ENCODE data around the gene BCL11B. TPM values are rescaled to one million over a fixed set of nuclear protein-coding genes. Genes with fewer than 3 reads are reported as not detected.

Gene BCL11B
- total and polyA plus RNA-seq, 4 donors = 0.20 to 2.3 (median 0.66) TPM

GRCh38 chr14:99171396-99171795, 100.6 kb downstream of the BCL11B start:
- peaks cover 0 to 4% (median 0%) of the 10 kb centered on the region in 4 donors for H3K9me3 ChIP-seq (ENCODE audit: control insufficient read depth in 4 of 4, insufficient read depth in 3 of 4, low read length in 3 of 4)
- ATAC-seq (ENCODE audit: insufficient read depth, low FRiP score) (no peak), DNase-seq (no peak)
- peaks cover 0 to 11% (median 0%) of the 10 kb centered on the region in 5 donors for H3K4me1 ChIP-seq (ENCODE audit: control insufficient read depth in 5 of 5, insufficient read depth in 5 of 5, low read length in 5 of 5)
- WGBS, 2 donors = 89 to 96% methylated on average over 3 of the region's 3 CpGs
- H3K4me3 ChIP-seq = no peak overlapping the region
- no peaks in the 10 kb centered on the region for H3K27me3 ChIP-seq (ENCODE audit: control insufficient read depth in 3 of 3, insufficient read depth in 3 of 3, low read length in 2 of 3)
- H3K36me3 ChIP-seq (ENCODE audit: control insufficient read depth in 4 of 4, insufficient read depth in 4 of 4, low read length in 4 of 4) = no peaks in the 10 kb centered on the region
- no peak for TF ChIP-seq CTCF (IDR thresholded peaks at IDR 0.05; ENCODE audit: control extremely low read depth, extremely low read depth)
- H3K27ac ChIP-seq (ENCODE audit: low read depth in 1 of 2, low read length in 1 of 2) = no peak overlapping the region
- no peak overlapping the region for H3K9ac ChIP-seq (ENCODE audit: insufficient read depth in 1 of 2, low read length in 2 of 2)

- no peak for DNase-seq
- TF ChIP-seq CTCF (IDR thresholded peaks at IDR 0.05; ENCODE audit: control extremely low read depth, extremely low read depth) = no peak
- 75 to 82% methylated on average over 7 of the region's 7 CpGs for WGBS, 2 donors
Measured at GRCh38 chr14:99169776-99170356, 102.1 kb downstream of the BCL11B start.

GRCh38 chr14:99168330-99168729, 103.7 kb downstream of the BCL11B start:
- H3K36me3 ChIP-seq (ENCODE audit: control insufficient read depth in 4 of 4, insufficient read depth in 4 of 4, low read length in 4 of 4) = no peaks in the 10 kb centered on the region
- no peak overlapping the region for H3K27ac ChIP-seq (ENCODE audit: low read depth in 1 of 2, low read length in 1 of 2)
- DNase-seq = no peak
- H3K9ac ChIP-seq (ENCODE audit: insufficient read depth in 1 of 2, low read length in 2 of 2) = no peak overlapping the region
- no peak overlapping the region for H3K4me3 ChIP-seq
- peaks cover 0 to 7% (median 0%) of the 10 kb centered on the region in 4 donors for H3K9me3 ChIP-seq (ENCODE audit: control insufficient read depth in 4 of 4, insufficient read depth in 3 of 4, low read length in 3 of 4)
- peaks cover 0 to 4% (median 0%) of the 10 kb centered on the region in 5 donors for H3K4me1 ChIP-seq (ENCODE audit: control insufficient read depth in 5 of 5, insufficient read depth in 5 of 5, low read length in 5 of 5)
- no peak for TF ChIP-seq CTCF (IDR thresholded peaks at IDR 0.05; ENCODE audit: control extremely low read depth, extremely low read depth)
- no peak for ATAC-seq (ENCODE audit: insufficient read depth, low FRiP score)
- 92 to 94% methylated on average over 5 of the region's 5 CpGs for WGBS, 2 donors
- no peaks in the 10 kb centered on the region for H3K27me3 ChIP-seq (ENCODE audit: control insufficient read depth in 3 of 3, insufficient read depth in 3 of 3, low read length in 2 of 3)

More at GRCh38 chr14:99169776-99170356, 102.1 kb downstream of the BCL11B start:
- H3K27ac ChIP-seq (ENCODE audit: low read depth in 1 of 2, low read length in 1 of 2) = no peak overlapping the region
- H3K4me3 ChIP-seq = no peak overlapping the region
- no peak for ATAC-seq (ENCODE audit: insufficient read depth, low FRiP score)
- H3K9ac ChIP-seq (ENCODE audit: insufficient read depth in 1 of 2, low read length in 2 of 2) = no peak overlapping the region
- H3K4me1 ChIP-seq (ENCODE audit: control insufficient read depth in 5 of 5, insufficient read depth in 5 of 5, low read length in 5 of 5) = peaks cover 0 to 11% (median 0%) of the 10 kb centered on the region in 5 donors
- peaks cover 0 to 9% (median 0%) of the 10 kb centered on the region in 4 donors for H3K9me3 ChIP-seq (ENCODE audit: control insufficient read depth in 4 of 4, insufficient read depth in 3 of 4, low read length in 3 of 4)
- no peaks in the 10 kb centered on the region for H3K27me3 ChIP-seq (ENCODE audit: control insufficient read depth in 3 of 3, insufficient read depth in 3 of 3, low read length in 2 of 3)
- H3K36me3 ChIP-seq (ENCODE audit: control insufficient read depth in 4 of 4, insufficient read depth in 4 of 4, low read length in 4 of 4) = no peaks in the 10 kb centered on the region

GRCh38 chr14:99166506-99166905, 105.5 kb downstream of the BCL11B start:
- peaks cover 0 to 7% (median 0%) of the 10 kb centered on the region in 4 donors for H3K9me3 ChIP-seq (ENCODE audit: control insufficient read depth in 4 of 4, insufficient read depth in 3 of 4, low read length in 3 of 4)
- ATAC-seq (ENCODE audit: insufficient read depth, low FRiP score) (no peak), DNase-seq (no peak)
- WGBS, 2 donors = 94 to 98% methylated on average over 4 of the region's 4 CpGs
- no peaks in the 10 kb centered on the region for H3K27me3 ChIP-seq (ENCODE audit: control insufficient read depth in 3 of 3, insufficient read depth in 3 of 3, low read length in 2 of 3)
- TF ChIP-seq CTCF (IDR thresholded peaks at IDR 0.05; ENCODE audit: control extremely low read depth, extremely low read depth) = no peak
- no peaks in the 10 kb centered on the region for H3K4me1 ChIP-seq (ENCODE audit: control insufficient read depth in 5 of 5, insufficient read depth in 5 of 5, low read length in 5 of 5)
- H3K9ac ChIP-seq (ENCODE audit: insufficient read depth in 1 of 2, low read length in 2 of 2) = no peak overlapping the region
- H3K27ac ChIP-seq (ENCODE audit: low read depth in 1 of 2, low read length in 1 of 2) = no peak overlapping the region
- no peak overlapping the region for H3K4me3 ChIP-seq
- no peaks in the 10 kb centered on the region for H3K36me3 ChIP-seq (ENCODE audit: control insufficient read depth in 4 of 4, insufficient read depth in 4 of 4, low read length in 4 of 4)

Data from lung (tissue), 12 donors.